ENCODE data around the gene ZFPL1. TPM values are rescaled to one million over a fixed set of nuclear protein-coding genes. Genes with fewer than 3 reads are reported as not detected.

Gene ZFPL1
- polyA plus RNA-seq, 12 donors: 17.1 to 37.9 (median 21.0) TPM; not detected in 1

GRCh38 chr11:65090628-65091027, 6.6 kb downstream of the ZFPL1 start:
- no peak for DNase-seq

- DNase-seq: no peak
These were observed 11.4 kb downstream of the ZFPL1 start for GRCh38 chr11:65095427-65095826.

DNA sequence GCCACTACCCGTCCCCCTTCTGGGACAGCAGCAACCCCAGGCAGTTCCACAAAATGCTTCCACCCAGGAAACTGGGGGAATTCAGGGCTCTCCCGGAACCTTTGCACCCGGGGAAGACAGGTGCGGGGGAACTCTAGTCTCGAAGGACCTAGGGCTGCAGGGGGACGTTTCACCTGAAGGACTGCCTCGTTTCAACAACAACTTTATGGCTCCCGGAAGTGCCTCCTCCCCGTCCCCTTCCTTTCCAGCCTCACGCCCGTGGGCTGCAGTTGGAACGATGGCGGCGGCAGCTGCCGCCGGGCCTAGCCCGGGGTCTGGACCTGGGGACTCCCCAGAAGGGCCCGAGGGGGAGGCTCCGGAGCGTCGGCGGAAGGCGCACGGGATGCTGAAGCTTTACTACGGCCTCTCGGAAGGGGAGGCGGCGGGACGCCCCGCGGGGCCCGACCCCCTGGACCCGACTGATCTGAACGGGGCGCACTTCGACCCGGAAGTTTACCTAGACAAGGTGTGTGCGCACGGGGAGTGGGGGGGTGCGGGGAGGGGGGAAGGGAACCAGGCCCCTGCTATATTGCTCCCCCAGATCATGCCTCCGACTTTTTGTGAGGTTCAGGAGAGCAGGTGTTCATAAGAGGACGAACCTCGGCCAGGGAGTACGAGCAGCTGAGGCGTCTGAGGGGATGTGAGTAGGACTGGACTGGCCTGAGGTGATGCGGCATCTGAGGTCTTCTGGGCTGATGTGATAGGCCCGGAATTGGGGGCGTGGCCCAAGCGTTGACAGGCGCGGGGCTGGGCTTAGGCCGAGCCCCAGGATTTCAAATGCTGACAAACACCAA, 12.2 kb downstream of the ZFPL1 start, which contains the start of gene VPS51:
TSS of gene VPS51 (plus strand) at position 241 of the 833 bp plus-strand sequence. CDS start at position 278, 37 bp downstream.
- DNase-seq: peak; percentile 91

DNA sequence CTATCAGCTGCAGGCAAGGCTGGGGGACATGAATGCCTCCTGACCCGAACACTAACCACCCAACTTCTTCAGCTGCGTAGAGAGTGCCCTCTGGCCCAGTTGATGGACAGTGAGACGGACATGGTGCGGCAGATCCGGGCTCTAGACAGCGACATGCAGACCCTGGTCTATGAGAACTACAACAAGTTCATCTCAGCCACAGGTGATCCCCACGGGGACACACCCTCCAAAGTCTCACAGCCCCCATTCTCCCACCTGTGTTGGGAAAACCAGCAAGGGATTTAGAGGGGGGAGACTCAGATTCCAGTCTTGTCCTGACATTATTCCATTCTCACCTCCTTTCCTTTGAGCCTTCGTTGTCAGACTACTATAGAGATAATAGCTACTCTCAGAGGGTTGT, 12.9 kb downstream of the ZFPL1 start:
- DNase-seq: no peak

GRCh38 chr11:65100674-65101350, 16.8 kb downstream of the ZFPL1 start:
- DNase-seq: no peak

GRCh38 chr11:65102142-65103095, 18.4 kb downstream of the ZFPL1 start:
- DNase-seq: no peak

- no peak for DNase-seq
These were observed 19.5 kb downstream of the ZFPL1 start for GRCh38 chr11:65103476-65103875.

DNA sequence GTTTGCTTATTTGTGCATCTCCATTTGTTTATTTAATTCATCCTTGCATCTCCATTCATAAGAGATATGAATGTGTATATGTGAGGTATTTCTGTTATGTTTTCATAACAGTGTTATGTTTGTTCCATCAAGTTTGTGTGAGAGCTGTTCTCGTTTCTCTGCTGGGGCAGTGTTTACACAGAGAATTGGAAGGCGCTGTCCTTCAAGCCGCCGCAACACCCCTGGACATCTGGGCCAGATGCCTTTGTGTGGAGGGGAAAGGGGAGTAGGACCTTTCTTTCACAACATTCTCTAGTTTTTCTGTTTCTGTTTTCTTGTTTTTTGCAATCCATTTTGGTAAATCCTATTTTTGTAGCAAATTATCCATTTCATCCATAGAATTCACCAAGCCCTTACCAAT, 20.6 kb downstream of the ZFPL1 start:
- no peak for DNase-seq

- no peak for DNase-seq
These were observed 23.1 kb downstream of the ZFPL1 start for GRCh38 chr11:65107078-65107477.

- DNase-seq: no peak
These were observed 23.9 kb downstream of the ZFPL1 start for GRCh38 chr11:65107751-65108468.

GRCh38 chr11:65108469-65109123, 24.6 kb downstream of the ZFPL1 start:
- DNase-seq: no peak

DNA sequence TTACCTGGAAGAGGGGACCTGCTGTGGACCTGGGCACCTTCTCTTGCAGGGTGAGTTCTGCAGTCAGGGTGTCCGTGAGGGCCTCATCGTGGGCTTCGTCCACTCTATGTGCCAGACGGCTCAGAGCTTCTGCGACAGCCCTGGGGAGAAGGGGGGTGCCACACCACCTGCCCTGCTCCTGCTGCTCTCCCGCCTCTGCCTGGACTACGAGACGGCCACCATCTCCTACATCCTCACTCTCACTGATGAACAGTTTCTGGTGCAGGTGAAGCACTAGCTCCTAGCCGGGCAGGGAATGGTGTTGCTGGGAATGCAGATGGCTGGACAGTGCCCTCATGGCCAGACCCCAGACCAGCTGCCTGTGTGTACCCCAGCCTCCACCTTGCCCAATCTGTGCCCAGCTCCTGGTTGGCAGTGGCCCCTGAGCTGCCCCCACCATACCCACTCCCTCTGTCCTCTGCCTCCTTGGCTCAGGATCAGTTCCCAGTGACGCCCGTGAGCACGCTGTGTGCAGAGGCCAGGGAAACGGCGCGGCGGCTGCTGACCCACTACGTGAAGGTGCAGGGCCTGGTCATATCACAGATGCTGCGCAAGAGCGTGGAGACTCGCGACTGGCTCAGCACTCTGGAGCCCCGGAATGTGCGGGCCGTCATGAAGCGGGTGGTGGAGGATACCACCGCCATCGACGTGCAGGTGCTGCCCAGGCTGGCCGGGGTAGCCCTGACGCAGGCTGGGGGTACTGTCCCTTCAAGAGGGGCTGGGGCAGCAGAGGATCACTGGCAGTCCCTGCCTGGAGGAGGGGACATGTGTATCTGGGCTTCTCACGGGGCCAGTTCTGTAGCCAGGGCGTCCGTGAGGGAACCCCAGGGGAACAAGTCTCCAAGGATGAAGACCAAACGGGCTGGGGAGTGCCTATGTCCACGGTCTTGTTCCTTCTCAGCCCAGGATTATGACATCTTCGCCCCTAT, 25.5 kb downstream of the ZFPL1 start:
- DNase-seq: no peak

GRCh38 chr11:65110354-65110861, 26.4 kb downstream of the ZFPL1 start:
- DNase-seq: peak; percentile 86

DNA sequence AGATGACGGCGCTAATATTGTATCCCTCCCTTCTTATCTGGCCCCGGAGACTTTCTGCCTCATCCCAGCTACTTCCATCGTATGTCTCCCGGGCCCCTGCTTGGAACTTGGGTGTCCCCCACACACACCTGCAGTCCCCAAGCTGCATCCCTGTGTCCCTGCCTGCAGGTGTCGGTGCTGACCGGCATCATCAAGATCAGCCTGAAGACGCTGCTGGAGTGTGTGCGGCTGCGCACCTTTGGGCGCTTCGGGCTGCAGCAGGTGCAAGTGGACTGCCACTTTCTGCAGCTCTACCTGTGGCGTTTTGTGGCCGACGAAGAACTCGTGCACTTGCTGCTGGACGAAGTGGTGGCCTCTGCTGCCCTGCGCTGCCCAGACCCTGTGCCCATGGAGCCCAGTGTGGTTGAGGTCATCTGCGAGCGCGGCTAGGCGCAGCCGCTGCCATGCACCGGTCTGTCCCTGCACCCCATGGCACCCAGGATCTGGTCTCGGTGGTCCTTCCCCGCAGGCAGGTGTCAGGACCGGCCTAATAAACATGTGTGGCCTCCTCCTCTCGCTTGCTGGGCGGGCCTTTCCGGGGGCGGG, 27.2 kb downstream of the ZFPL1 start:
- no peak for DNase-seq

- peak; percentile 87 for DNase-seq
These were observed 27.9 kb downstream of the ZFPL1 start, which contains the start of gene TM7SF2 for GRCh38 chr11:65111744-65112545. TM7SF2 (plus strand) TSS chr11:65111872; CDS start chr11:65112016, 144 bp downstream.

DNA sequence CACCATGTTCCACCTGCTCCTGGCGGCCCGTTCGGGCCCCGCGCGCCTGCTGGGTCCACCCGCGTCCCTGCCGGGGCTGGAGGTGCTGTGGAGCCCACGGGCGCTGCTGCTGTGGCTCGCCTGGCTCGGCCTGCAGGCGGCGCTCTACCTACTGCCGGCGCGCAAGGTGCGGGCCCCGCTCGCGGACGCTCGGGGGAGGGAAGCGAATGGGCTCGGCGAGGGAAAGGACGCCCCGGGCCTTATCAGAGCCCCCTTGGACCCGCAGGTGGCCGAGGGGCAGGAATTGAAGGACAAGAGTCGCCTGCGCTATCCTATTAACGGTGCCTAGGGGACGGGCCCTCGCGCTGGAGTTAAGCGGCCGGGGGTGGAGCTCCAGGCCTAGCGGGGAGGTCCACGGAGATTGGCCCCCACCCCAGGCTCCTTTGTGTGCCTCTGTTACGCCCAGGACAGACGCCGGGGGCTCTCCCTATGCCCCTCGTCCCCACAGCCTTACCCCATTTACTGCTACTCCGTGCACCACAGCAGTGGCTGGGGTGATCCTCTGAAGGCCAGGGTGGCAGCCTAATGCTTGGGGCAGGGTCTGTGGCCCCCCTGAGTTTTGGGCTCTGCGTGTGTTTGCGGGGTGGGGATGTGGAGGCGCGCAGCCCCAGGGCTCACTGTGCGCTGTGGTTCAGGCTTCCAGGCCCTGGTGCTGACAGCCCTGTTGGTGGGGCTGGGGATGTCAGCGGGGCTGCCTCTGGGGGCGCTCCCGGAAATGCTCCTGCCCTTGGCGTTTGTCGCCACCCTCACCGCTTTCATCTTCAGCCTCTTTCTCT, 28.7 kb downstream of the ZFPL1 start:
- no peak for DNase-seq

- DNase-seq: no peak
These were observed 29.3 kb downstream of the ZFPL1 start for GRCh38 chr11:65113361-65113756.
